ENCODE results near the gene CTNNA3.
"Not testable (repeated sequence)": the region's sequence is repeated elsewhere in the genome, so short reads cannot be mapped to it uniquely, and the experiment has no call there.

Gene CTNNA3

GRCh38 chr10:66335753-66336152 is 1360.2 kb downstream of the CTNNA3 start:
- DNase-seq, result not testable (repeated sequence)

- no peak for DNase-seq
Observed at GRCh38 chr10:66329147-66329546, 1366.8 kb downstream of the CTNNA3 start.

- DNase-seq, result no peak
Observed at GRCh38 chr10:66326876-66327275, 1369.1 kb downstream of the CTNNA3 start.

- no peak for DNase-seq
Observed at GRCh38 chr10:66322777-66323176, 1373.2 kb downstream of the CTNNA3 start.

- DNase-seq, result no peak
Observed at GRCh38 chr10:66321723-66322665, 1374.0 kb downstream of the CTNNA3 start.

- DNase-seq, result no peak
Observed at GRCh38 chr10:66318761-66319160, 1377.2 kb downstream of the CTNNA3 start.

- no peak for DNase-seq
Observed at GRCh38 chr10:66307826-66308225, 1388.2 kb downstream of the CTNNA3 start.

- no peak for DNase-seq
Observed at GRCh38 chr10:66301078-66301477, 1394.9 kb downstream of the CTNNA3 start.

GRCh38 chr10:66295602-66296001 is 1400.4 kb downstream of the CTNNA3 start:
- DNase-seq, result no peak

- DNase-seq, result no peak
Observed at GRCh38 chr10:66294538-66294937, 1401.5 kb downstream of the CTNNA3 start.

GRCh38 chr10:66292922-66293321 is 1403.1 kb downstream of the CTNNA3 start:
- no peak for DNase-seq

- DNase-seq, result no peak
Observed at GRCh38 chr10:66292456-66292855, 1403.5 kb downstream of the CTNNA3 start.

- DNase-seq, result no peak
Observed at GRCh38 chr10:66291133-66291532, 1404.9 kb downstream of the CTNNA3 start.

GRCh38 chr10:66284621-66285020 is 1411.4 kb downstream of the CTNNA3 start:
- DNase-seq, result no peak

- DNase-seq, result no peak
Observed at GRCh38 chr10:66283874-66284464, 1412.0 kb downstream of the CTNNA3 start.

GRCh38 chr10:66283064-66283463 is 1412.9 kb downstream of the CTNNA3 start:
- DNase-seq, result no peak

GRCh38 chr10:66281327-66281726 is 1414.7 kb downstream of the CTNNA3 start:
- DNase-seq, result no peak

- DNase-seq, result no peak
Observed at GRCh38 chr10:66277481-66277880, 1418.5 kb downstream of the CTNNA3 start.

- DNase-seq, result no peak
Observed at GRCh38 chr10:66273966-66274519, 1422.0 kb downstream of the CTNNA3 start.

- DNase-seq, result no peak
Observed at GRCh38 chr10:66265398-66265797, 1430.6 kb downstream of the CTNNA3 start.

- no peak for DNase-seq
Observed at GRCh38 chr10:66259836-66260235, 1436.2 kb downstream of the CTNNA3 start.

- DNase-seq, result no peak
Observed at GRCh38 chr10:66258693-66259092, 1437.3 kb downstream of the CTNNA3 start.

- DNase-seq, result no peak
Observed at GRCh38 chr10:66257801-66258200, 1438.2 kb downstream of the CTNNA3 start.

- DNase-seq, result no peak
Observed at GRCh38 chr10:66252986-66253385, 1443.0 kb downstream of the CTNNA3 start.
